GM15510 (cell line): ENCODE data around the gene TGFBR1.

Source experiments
- POLR2A ChIP-seq: IDR thresholded peaks from 3 replicates; pipeline ENCODE4 v1.6.1; 2011; ENCODE audit warnings: borderline replicate concordance; ENCODE audit not compliant: insufficient read length; ENCODE audit errors: extremely low read depth

The TGFBR1 gene

DNA sequence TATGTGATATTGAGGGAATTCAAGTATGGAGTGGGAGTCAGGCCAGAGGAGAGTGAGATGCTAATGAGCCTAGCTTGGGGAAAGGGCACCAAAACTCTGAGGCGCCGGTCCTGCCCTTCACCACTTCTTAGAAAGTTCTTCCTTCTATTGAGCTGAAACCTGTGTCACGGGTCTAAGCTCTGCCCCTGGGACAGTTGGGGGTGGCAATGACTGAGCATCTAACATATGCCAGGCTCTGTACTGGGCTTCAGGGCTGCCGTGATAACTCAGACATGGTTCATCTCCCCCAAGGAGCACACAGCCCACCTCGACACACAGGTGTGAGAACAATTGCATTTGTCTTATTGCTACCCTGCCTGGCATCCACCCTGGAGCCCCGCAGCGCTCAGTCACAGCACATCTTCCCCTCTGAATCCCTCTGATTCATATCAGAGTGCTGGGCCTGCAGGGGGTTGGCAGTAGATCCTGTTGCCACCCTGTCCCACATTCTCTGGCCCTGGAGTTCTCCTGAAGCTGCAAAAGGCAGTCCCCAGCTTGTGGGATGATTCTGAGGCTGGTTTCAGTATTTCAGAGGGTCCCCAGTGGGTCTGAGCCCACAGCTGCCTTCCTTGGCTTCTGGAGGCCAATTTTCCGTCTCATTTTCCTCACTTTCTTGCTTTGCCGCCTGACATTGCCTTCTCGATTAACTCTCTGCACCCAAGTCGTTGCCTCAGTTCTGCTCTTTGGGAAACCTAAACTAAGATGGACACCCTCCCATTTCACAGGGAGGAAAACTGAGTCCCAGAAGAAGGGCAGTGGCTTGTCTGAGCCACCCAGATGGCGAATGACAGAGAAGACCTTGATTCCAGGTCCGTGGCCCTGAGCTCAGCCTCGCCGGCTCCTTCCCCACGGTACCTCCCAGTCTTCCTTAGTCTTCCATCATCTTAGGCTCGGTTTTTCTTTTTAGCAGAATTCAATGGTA, 74.3 kb downstream of the TGFBR1 start:
- TF ChIP-seq POLR2A = no peak

GRCh38 chr9:99180199-99180598, 75.3 kb downstream of the TGFBR1 start:
- TF ChIP-seq POLR2A = no peak

DNA sequence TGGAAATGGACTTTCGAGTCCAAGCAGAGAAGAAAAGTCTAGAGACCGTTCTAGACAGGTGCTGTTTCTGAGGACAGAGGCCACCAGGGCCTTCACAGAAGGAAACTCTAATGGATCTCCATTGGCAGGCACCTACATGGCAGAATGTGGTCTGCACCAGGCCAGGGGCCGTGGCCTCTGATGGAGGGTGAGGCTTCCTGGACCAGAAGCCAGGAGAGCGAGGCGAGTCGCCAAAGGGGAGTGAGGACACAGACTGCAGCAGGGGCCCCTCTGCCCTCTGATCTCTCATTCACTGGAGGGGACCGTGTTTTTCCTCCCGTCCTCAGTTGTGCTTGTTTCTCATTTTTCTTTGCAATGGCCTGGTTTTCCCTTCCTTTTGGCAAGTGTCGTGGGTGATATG, 75.7 kb downstream of the TGFBR1 start:
- TF ChIP-seq POLR2A = no peak

- TF ChIP-seq POLR2A = no peak
These were observed 76.3 kb downstream of the TGFBR1 start for GRCh38 chr9:99181206-99181605.

- no peak for TF ChIP-seq POLR2A
These were observed 76.7 kb downstream of the TGFBR1 start for GRCh38 chr9:99181621-99182020.

GRCh38 chr9:99182356-99182755, 77.4 kb downstream of the TGFBR1 start:
- no peak for TF ChIP-seq POLR2A

- TF ChIP-seq POLR2A = no peak
These were observed 78.7 kb downstream of the TGFBR1 start for GRCh38 chr9:99183616-99184015.

GRCh38 chr9:99184110-99184474, 79.2 kb downstream of the TGFBR1 start:
- no peak for TF ChIP-seq POLR2A

- TF ChIP-seq POLR2A = no peak
These were observed 79.8 kb downstream of the TGFBR1 start for GRCh38 chr9:99184475-99185347.

- no peak for TF ChIP-seq POLR2A
These were observed 80.4 kb downstream of the TGFBR1 start for GRCh38 chr9:99185348-99185632.

GRCh38 chr9:99185934-99186333, 81.0 kb downstream of the TGFBR1 start:
- TF ChIP-seq POLR2A = no peak

DNA sequence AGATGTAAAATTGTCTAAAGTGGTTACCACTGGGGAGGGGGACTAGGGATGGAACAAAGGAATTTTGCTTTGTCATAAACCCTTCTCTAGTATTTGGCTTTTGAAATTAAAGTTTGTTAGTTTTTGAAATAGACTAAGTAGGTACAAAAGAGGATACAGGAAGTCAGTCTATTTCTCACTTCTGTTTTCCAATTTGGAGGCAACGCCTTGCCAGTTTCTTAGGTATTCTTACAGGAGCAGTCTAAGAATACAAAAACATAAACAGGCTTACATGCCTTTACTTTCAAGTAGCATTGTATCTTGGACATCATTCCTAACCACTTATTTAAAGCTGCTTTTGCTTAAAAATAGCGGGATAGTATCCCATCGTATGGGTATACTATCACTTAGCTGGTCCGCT, 82.4 kb downstream of the TGFBR1 start:
- TF ChIP-seq POLR2A = no peak

DNA sequence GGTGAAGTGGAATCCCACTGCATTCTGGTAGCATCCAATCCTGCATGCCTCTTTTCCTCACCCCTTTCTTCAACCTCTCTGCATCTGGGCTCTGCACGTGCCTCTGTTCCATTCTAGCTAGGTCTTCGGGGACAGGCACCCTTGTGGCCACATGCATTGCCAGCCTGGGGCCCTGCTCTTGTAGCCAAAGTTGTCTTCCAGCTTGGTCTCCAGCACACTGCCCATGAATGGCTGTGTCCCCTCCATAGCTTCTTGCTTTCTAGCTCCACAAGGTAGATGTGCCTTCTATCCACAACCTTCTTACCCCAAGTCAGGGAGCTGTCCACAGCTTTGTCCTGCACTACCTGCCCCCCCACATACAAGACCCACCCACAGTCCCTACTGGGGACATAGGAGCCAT, 84.3 kb downstream of the TGFBR1 start:
- TF ChIP-seq POLR2A = no peak

DNA sequence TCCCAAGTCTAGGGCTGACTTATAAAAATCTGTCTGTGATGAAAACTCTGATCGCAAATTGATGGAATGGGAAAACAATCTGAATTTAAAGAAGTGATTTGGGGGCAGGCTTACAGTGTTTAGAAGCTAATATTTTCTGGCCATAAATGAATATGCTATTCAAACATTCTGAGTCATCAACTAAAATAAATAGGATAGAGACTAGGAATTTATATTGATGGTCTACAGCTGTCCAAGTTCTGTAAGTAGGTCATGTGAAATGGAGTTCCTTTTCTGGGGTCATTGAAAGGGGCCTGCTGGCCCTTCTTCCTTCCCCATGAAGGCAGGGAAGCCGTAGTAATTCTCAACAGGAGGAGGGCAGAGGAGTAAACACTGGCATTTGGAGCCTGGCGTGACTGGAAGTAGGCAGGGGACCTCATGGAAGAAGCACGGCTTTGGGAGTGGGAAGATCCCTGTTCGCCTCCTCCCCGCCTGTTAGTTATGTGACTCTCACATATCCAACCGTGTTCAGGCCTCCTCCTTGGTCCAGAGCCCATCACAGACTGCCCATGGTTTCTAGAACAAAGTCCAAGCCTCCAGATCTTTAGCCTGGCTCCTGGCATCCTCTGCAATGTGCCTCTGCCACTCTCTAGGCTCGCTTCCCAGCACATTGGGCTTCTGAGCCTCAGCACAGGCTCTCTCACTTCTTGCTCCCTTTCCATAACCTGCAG, 85.1 kb downstream of the TGFBR1 start:
- TF ChIP-seq POLR2A = no peak
